Lower lobe of right lung (tissue), 2 donors: ENCODE data around the gene PABPC1L. TPM values are rescaled to one million over a fixed set of nuclear protein-coding genes. Genes with fewer than 3 reads are reported as not detected.

ENCODE experiments used
- ATAC-seq, 2 donors: fragments of 200-7000 bp; cut with Tn5 transposase; one replicate each; pipeline ENCODE4 v1.9.1; 2020 to 2022; ENCODE audit warnings: mild to moderate bottlenecking in 2 of 2, moderate library complexity in 2 of 2
- DNase-seq: peaks from one replicate; pipeline ENCODE4 v3.0.0-alpha.2; 2020
- H3K27ac ChIP-seq: fragments of 200-600 bp; one replicate; pipeline ENCODE4 v1.8.0; 2022
- H3K27me3 ChIP-seq: fragments of 200-600 bp; one replicate; pipeline ENCODE4 v1.8.0; 2022; ENCODE audit warnings: low read depth
- H3K36me3 ChIP-seq: fragments of 200-600 bp; one replicate; pipeline ENCODE4 v1.8.0; 2022; ENCODE audit warnings: mild to moderate bottlenecking
- H3K4me1 ChIP-seq: fragments of 200-600 bp; one replicate; pipeline ENCODE4 v1.8.0; 2022
- H3K4me3 ChIP-seq: fragments of 200-600 bp; one replicate; pipeline ENCODE4 v1.8.0; 2022; ENCODE audit warnings: mild to moderate bottlenecking
- H3K9me3 ChIP-seq: fragments of 200-600 bp; one replicate; pipeline ENCODE4 v1.8.0; 2022
- intact Hi-C: fragments of 100-400 bp; cut with DNase I; formaldehyde crosslinking; loops from one replicate; pipeline ENCODE4 v1.11.0; 2022
- total RNA-seq: library from RNA; stranded (reverse); fragmentation: NEBNext Ultra II Directional; extraction: Animal tissue kit (Norgen Biotek cat#: 25700); gene quantifications from one replicate; pipeline ENCODE4 v1.2.1, GENCODE V29; 2021
- TF ChIP-seq, protein P1 (sequence below): fragments of 200-600 bp; IDR thresholded peaks from one replicate; pipeline ENCODE4 v1.8.0; 2022; ENCODE audit warnings: antibody characterized with exemption, mild to moderate bottlenecking
- donor health status: DM: no; HTN: yes; CAD: no; lungs with severe emphysema.

PABPC1L gene
- total RNA-seq, 1 donor from 2014 or later: 56.3 TPM

DNA sequence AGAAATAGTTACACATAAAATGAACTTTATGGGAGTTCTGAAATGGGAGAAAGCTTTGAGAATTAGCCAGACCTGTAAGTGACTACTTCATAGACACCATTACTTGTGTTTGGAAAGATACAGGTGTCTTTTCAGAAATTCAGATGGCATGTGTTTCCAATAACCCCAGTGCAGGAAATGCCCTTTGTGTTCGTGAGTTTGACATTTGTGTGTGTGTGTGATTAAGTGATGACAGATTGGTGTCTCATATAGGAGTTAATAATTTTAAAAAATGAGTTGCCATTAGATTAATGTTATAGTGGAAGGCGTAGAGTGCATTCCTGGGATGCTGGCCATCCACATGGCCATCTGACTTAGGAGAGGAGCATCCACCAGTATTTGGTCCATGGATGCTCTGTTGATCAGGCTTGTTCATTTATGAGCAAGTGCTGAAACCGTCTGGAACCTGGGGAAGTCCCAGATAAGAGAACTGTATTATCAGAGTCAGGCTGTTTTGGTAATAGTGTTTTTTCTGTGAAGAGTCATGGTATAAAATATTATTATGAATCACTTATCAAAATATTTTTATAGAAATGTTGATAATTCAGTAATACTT is 59.5 kb downstream of the PABPC1L start:
- TF ChIP-seq, protein P1, sequence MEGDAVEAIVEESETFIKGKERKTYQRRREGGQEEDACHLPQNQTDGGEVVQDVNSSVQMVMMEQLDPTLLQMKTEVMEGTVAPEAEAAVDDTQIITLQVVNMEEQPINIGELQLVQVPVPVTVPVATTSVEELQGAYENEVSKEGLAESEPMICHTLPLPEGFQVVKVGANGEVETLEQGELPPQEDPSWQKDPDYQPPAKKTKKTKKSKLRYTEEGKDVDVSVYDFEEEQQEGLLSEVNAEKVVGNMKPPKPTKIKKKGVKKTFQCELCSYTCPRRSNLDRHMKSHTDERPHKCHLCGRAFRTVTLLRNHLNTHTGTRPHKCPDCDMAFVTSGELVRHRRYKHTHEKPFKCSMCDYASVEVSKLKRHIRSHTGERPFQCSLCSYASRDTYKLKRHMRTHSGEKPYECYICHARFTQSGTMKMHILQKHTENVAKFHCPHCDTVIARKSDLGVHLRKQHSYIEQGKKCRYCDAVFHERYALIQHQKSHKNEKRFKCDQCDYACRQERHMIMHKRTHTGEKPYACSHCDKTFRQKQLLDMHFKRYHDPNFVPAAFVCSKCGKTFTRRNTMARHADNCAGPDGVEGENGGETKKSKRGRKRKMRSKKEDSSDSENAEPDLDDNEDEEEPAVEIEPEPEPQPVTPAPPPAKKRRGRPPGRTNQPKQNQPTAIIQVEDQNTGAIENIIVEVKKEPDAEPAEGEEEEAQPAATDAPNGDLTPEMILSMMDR: no peak
- intact Hi-C loops: no loop called here
- ATAC-seq (no peak), DNase-seq (no peak)
- Histone ChIP-seq H3K4me1 (peaks cover 43% of the 10 kb centered on the region), H3K9me3 (no peaks in the 10 kb centered on the region), H3K4me3 (peak overlapping the region; percentile 93), H3K27me3 (no peaks in the 10 kb centered on the region), H3K36me3 (peaks cover 28% of the 10 kb centered on the region), H3K27ac (no peak overlapping the region)

- H3K27ac ChIP-seq: peak overlapping the region; percentile 61
- H3K9me3 ChIP-seq: no peaks in the 10 kb centered on the region
- intact Hi-C loops: no loop called here
- no peak for ATAC-seq
- TF ChIP-seq, protein P1: no peak
- H3K36me3 ChIP-seq: peaks cover 37% of the 10 kb centered on the region
- H3K4me1 ChIP-seq: peaks cover 43% of the 10 kb centered on the region
- DNase-seq: no peak
- peak overlapping the region; percentile 93 for H3K4me3 ChIP-seq
- no peaks in the 10 kb centered on the region for H3K27me3 ChIP-seq
Measured at GRCh38 chr20:44970243-44970757, 60.4 kb downstream of the PABPC1L start.

DNA sequence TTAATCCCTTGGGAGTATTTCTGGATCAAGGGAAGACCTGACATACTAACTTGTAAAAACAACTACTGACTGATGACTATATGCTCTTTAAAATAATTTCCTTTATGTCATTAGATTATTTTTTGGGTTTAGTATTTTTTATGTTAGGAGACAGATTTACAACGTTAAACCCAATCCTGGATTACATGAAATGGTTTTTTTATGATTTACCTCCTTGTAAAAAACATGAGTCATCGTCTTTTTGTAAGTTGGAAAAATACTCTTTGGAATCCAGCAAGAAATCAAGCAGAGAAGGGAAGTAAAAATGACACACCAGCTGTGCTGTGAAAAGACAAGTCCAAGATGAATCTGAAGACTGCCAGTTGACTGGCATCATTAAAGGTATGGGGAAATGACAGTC is 63.2 kb downstream of the PABPC1L start:
- ATAC-seq (no peak), DNase-seq (no peak)
- TF ChIP-seq, protein P1: no peak
- H3K4me1 ChIP-seq: peaks cover 30% of the 10 kb centered on the region
- H3K27ac ChIP-seq: no peak overlapping the region
- intact Hi-C loops: no loop called here
- H3K27me3 ChIP-seq: no peaks in the 10 kb centered on the region
- peaks cover 62% of the 10 kb centered on the region for H3K36me3 ChIP-seq
- no peaks in the 10 kb centered on the region for H3K9me3 ChIP-seq
- H3K4me3 ChIP-seq: no peak overlapping the region

- Histone ChIP-seq H3K36me3 (peaks cover 94% of the 10 kb centered on the region), H3K4me1 (peaks cover 36% of the 10 kb centered on the region), H3K9me3 (no peaks in the 10 kb centered on the region), H3K27ac (no peak overlapping the region), H3K27me3 (no peaks in the 10 kb centered on the region), H3K4me3 (no peak overlapping the region)
- ATAC-seq: no peak
- intact Hi-C loops: no loop called here
- DNase-seq: no peak
- TF ChIP-seq, protein P1: no peak
Measured at GRCh38 chr20:44976698-44977097, 66.8 kb downstream of the PABPC1L start.

DNA sequence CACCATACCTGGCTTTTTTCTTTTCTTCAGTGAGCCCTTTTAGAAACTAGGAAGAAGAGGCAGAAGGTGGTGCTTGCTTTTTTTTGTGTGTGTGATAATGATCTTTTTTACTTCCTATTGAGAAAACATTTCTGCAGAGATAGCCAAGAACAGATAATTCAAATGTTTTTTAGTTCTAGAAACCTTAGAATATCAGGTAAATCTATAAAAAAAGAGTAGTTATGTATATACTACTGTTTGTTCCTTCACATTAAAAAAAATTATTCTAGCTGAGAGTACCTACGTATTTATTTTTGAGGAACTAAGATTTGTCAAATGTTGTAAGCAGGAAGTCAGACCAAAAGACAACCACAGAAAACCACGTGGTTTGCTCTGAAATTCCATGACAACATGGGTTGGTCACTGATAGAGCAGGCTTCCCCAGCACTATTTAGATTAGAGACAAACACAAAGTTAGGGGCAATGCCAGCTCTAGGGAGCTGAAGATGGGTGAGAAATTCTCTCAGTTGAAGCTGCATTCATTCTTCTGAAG is 69.3 kb downstream of the PABPC1L start:
- peak overlapping the region; percentile 80 for H3K27ac ChIP-seq
- intact Hi-C loops: no loop called here
- DNase-seq (no peak), ATAC-seq (peak; percentile 87 to 91)
- TF ChIP-seq, protein P1: no peak
- no peaks in the 10 kb centered on the region for H3K9me3 ChIP-seq
- no peak overlapping the region for H3K4me3 ChIP-seq
- peaks cover 28% of the 10 kb centered on the region for H3K4me1 ChIP-seq
- no peaks in the 10 kb centered on the region for H3K27me3 ChIP-seq
- H3K36me3 ChIP-seq: peaks cover 92% of the 10 kb centered on the region
